ENCODE data around the gene SHOX. TPM values are rescaled to one million over a fixed set of nuclear protein-coding genes. Genes with fewer than 3 reads are reported as not detected.

The SHOX gene
- total and polyA plus RNA-seq, 12 donors: not detected

DNA sequence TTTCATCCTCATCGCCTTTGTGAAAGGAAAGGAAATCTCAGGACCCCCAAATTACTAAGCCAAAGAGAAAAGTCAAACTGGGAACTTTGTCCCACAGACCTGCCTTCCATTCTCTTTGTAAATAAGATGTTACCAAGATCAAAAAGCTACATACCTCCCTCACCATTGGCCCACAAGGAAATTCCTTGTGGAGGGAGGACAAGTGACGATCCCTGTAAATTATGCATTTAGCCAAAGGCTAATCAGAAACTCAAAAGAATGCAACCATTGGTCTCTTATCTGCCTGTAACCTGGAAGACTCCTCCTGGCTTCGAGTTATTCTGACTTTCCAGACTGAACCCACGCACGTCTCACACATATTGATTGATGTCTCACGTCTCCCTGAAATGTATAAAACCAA, 70.3 kb downstream of the SHOX start:
- no peaks in the 10 kb centered on the region for H3K36me3 ChIP-seq (replicated peaks in 1 of 2)
- no peaks in the 10 kb centered on the region for H3K4me1 ChIP-seq (replicated peaks in 1 of 2)
- H3K4me3 ChIP-seq: no peak overlapping the region
- intact Hi-C loops (cut with DNase I): no loop called here
- TF ChIP-seq, protein P1, sequence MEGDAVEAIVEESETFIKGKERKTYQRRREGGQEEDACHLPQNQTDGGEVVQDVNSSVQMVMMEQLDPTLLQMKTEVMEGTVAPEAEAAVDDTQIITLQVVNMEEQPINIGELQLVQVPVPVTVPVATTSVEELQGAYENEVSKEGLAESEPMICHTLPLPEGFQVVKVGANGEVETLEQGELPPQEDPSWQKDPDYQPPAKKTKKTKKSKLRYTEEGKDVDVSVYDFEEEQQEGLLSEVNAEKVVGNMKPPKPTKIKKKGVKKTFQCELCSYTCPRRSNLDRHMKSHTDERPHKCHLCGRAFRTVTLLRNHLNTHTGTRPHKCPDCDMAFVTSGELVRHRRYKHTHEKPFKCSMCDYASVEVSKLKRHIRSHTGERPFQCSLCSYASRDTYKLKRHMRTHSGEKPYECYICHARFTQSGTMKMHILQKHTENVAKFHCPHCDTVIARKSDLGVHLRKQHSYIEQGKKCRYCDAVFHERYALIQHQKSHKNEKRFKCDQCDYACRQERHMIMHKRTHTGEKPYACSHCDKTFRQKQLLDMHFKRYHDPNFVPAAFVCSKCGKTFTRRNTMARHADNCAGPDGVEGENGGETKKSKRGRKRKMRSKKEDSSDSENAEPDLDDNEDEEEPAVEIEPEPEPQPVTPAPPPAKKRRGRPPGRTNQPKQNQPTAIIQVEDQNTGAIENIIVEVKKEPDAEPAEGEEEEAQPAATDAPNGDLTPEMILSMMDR (IDR thresholded peaks at IDR 0.05): no peak
- no peak for TF ChIP-seq POLR2A (IDR thresholded peaks at IDR 0.05)
- DNase-seq: peak in 1 of 7 donors; percentile 2
- WGBS, 4 donors: 34 to 40% (median 37%) methylated on average over 6 of the region's 6 CpGs
- no peaks in the 10 kb centered on the region for H3K9me3 ChIP-seq (replicated peaks in 1 of 3)
- H3K27me3 ChIP-seq: no peaks in the 10 kb centered on the region
- H3K27ac ChIP-seq: no peak overlapping the region

DNA sequence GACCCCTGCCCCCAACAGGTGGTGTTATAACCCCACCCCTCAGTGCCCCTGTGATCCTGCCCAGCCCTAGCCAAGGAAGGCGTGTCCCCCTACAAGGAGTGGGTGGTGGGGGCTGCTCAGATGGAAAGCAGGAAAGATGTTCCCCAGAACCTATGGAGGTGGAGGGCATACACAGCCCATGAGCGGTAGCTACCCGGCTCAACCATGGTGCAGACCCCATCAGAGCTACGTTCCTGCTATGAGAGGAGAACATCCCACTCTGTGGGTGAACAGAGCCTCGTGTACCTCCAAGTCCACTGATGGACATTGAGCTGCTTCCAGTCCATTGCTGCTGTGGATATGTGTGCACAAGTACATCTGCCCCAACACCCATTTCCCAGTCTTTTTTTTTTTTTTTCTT, 71.1 kb downstream of the SHOX start:
- DNase-seq: no peak
- no peaks in the 10 kb centered on the region for H3K9me3 ChIP-seq (replicated peaks in 1 of 3)

DNA sequence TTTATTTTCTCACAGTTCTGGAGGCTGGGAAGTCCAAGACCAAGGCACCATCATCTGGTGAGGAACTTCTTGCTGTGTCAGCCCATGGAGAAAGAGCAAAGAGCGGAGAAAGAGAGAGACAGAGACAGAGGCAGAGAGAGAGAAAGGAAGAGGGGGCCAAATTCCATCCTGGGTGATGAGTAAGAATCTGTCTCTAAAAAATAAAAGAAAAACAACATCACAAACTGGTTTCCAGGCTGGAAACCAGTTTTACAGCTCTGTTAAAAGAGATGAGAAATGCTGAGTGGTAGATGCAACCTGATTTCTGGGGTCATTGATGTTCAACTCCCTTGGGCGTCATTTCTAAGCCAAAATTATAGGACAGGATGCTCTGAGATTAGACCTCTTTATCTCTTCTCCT, 72.9 kb downstream of the SHOX start:
- TF ChIP-seq POLR2A (IDR thresholded peaks at IDR 0.05): no peak
- TF ChIP-seq, protein P1 (IDR thresholded peaks at IDR 0.05): no peak
- no peaks in the 10 kb centered on the region for H3K27me3 ChIP-seq
- H3K4me1 ChIP-seq (replicated peaks in 1 of 2): no peaks in the 10 kb centered on the region
- WGBS, 4 donors: 68 to 78% (median 74%) methylated on average over 2 of the region's 2 CpGs
- H3K27ac ChIP-seq: no peak overlapping the region
- no peaks in the 10 kb centered on the region for H3K9me3 ChIP-seq (replicated peaks in 1 of 3)
- intact Hi-C loops (cut with DNase I): no loop called here
- H3K4me3 ChIP-seq: no peak overlapping the region
- no peak for DNase-seq
- no peaks in the 10 kb centered on the region for H3K36me3 ChIP-seq (replicated peaks in 1 of 2)

More for the DNA sequence above, 71.1 kb downstream of the SHOX start:
- H3K4me3 ChIP-seq: no peak overlapping the region
- intact Hi-C loops (cut with DNase I): no loop called here
- no peaks in the 10 kb centered on the region for H3K4me1 ChIP-seq (replicated peaks in 1 of 2)
- H3K36me3 ChIP-seq (replicated peaks in 1 of 2): no peaks in the 10 kb centered on the region
- WGBS, 4 donors: 66 to 77% (median 74%) methylated on average over 4 to 5 of the region's 5 CpGs
- H3K27ac ChIP-seq: no peak overlapping the region
- TF ChIP-seq POLR2A (IDR thresholded peaks at IDR 0.05): no peak
- TF ChIP-seq, protein P1 (IDR thresholded peaks at IDR 0.05): no peak
- no peaks in the 10 kb centered on the region for H3K27me3 ChIP-seq

DNA sequence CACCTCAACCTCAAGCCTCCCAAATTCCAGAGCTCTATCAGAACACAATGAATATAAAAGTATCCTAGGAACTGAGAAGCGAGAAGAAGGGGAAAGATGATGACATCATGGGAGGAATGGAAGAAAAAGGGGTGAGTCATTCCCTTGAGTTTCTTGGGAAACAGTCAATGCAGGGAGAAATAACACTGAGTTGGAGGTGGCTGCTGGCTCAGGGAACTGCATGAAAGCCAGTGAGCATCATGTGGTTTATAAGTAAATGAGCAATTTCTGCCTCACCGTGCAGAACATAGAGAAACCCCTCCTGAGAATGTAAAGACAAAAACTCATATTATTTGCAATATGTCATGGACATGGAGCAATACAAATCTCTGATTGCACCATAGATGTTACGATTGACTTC, 73.3 kb downstream of the SHOX start:
- intact Hi-C loops (cut with DNase I): no loop called here
- TF ChIP-seq POLR2A (IDR thresholded peaks at IDR 0.05): no peak
- TF ChIP-seq, protein P1 (IDR thresholded peaks at IDR 0.05): no peak
- Histone ChIP-seq H3K36me3 (replicated peaks in 1 of 2) (no peaks in the 10 kb centered on the region), H3K27me3 (no peaks in the 10 kb centered on the region), H3K4me1 (replicated peaks in 1 of 2) (no peaks in the 10 kb centered on the region), H3K9me3 (replicated peaks in 1 of 3) (no peaks in the 10 kb centered on the region), H3K4me3 (no peak overlapping the region), H3K27ac (no peak overlapping the region)
- WGBS, 4 donors: 64 to 83% (median 69%) methylated on average over 3 of the region's 3 CpGs
- no peak for DNase-seq

Other genes with a start within 250 kb of the SHOX start
- 10 to 100 TPM in 6 of 9 donors, 1 to 10 TPM in 3; 5.6 to 22.1 (median 13.8) TPM for gene PPP2R3B, start 243.9 kb upstream of the SHOX start, total RNA-seq
- 100 to 1,000 TPM in 1 of 3 donors, 10 to 100 TPM in 1, 1 to 10 TPM in 1; 2.1 to 112 (median 68.8) TPM for gene PPP2R3B, start 243.9 kb upstream of the SHOX start, polyA plus RNA-seq